Lung (tissue), 12 donors: ENCODE data around the gene FLYWCH2. TPM values are rescaled to one million over a fixed set of nuclear protein-coding genes. Genes with fewer than 3 reads are reported as not detected.

ENCODE experiments used
- ATAC-seq: fragments of 200-7000 bp; cut with Tn5 transposase; one replicate; pipeline ENCODE4 v1.9.1; 2020; ENCODE audit warnings: moderate number of reproducible peaks; ENCODE audit not compliant: insufficient read depth, low FRiP score
- DNase-seq, 3 donors: peaks; one replicate each; pipeline ENCODE4 v3.0.0-alpha.2; 2013 to 2017
- H3K27ac ChIP-seq, 2 donors: one replicate each; pipeline ENCODE4 v1.5.1; 2013; ENCODE audit warnings: mild to moderate bottlenecking in 2 of 2, moderate library complexity in 2 of 2, control low read depth in 1 of 2, inconsistent platforms in 1 of 2, low read depth in 1 of 2, low read length in 1 of 2
- H3K27me3 ChIP-seq, 3 donors: one replicate each; pipeline ENCODE4 v1.5.1; 2013; ENCODE audit warnings: low read length in 2 of 3; ENCODE audit not compliant: control insufficient read depth in 3 of 3, insufficient read depth in 3 of 3
- H3K36me3 ChIP-seq, 4 donors: one replicate each; pipeline ENCODE4 v1.5.1; 2013; ENCODE audit warnings: low read length in 4 of 4, mild to moderate bottlenecking in 1 of 4, moderate library complexity in 1 of 4; ENCODE audit not compliant: control insufficient read depth in 4 of 4, insufficient read depth in 4 of 4
- H3K4me1 ChIP-seq, 5 donors: one replicate each; pipeline ENCODE4 v1.5.1; 2013; ENCODE audit warnings: low read length in 5 of 5, mild to moderate bottlenecking in 2 of 5, moderate library complexity in 1 of 5; ENCODE audit not compliant: control insufficient read depth in 5 of 5, insufficient read depth in 5 of 5
- H3K4me3 ChIP-seq: one replicate; pipeline ENCODE4 v1.5.1; 2013; ENCODE audit warnings: mild to moderate bottlenecking, control low read depth, moderate library complexity
- H3K9ac ChIP-seq, 2 donors: one replicate each; pipeline ENCODE4 v1.5.1; 2013; ENCODE audit warnings: low read length in 2 of 2, control low read depth in 1 of 2; ENCODE audit not compliant: insufficient read depth in 1 of 2
- H3K9me3 ChIP-seq, 4 donors: one replicate each; pipeline ENCODE4 v1.5.1; 2013; ENCODE audit warnings: low read length in 3 of 4, mild to moderate bottlenecking in 1 of 4, moderate library complexity in 1 of 4; ENCODE audit not compliant: control insufficient read depth in 4 of 4, insufficient read depth in 3 of 4
- CTCF ChIP-seq: IDR thresholded peaks from 2 replicates; pipeline ENCODE4 v1.5.1; 2012; ENCODE audit warnings: mild to moderate bottlenecking; ENCODE audit errors: control extremely low read depth, extremely low read depth
- WGBS, 2 donors: extraction: QIAGEN DNeasy Blood & Tissue Kit; methylation state at CpG; one replicate each; pipeline ENCODE4 v1.1.7; 2013; 5-methylcytosine and 5-hydroxymethylcytosine counted together
- polyA plus RNA-seq, 2 donors: library from polyadenylated mRNA; stranded (reverse); fragments of 200-250 nt; gene quantifications; one replicate each; pipeline ENCODE4 v1.2.1, GENCODE V29; 2013
- total RNA-seq, 2 donors: library from RNA; depleted of rRNA in 1 of 2; stranded (reverse); fragments of >200 nt in 1 of 2; gene quantifications; one replicate each; pipeline ENCODE4 v1.2.1, GENCODE V29; 2014 to 2021
- donor health status: control.
- donor health status: control.
- donor health status: Bipolar disorder and iron deficiency.
- donor health status: healthy.
- donor health status: DM: yes; HTN: yes; CAD: no.

The FLYWCH2 gene
- total and polyA plus RNA-seq, 4 donors: 26.7 to 40.6 (median 39.2) TPM

- Histone ChIP-seq H3K27me3 (no peaks in the 10 kb centered on the region), H3K9me3 (no peaks in the 10 kb centered on the region), H3K4me1 (peaks cover 0 to 6% (median 5%) of the 10 kb centered on the region in 5 donors), H3K27ac (peak overlapping the region; percentile 89 to 90), H3K4me3 (peak overlapping the region; percentile 61), H3K36me3 (no peaks in the 10 kb centered on the region), H3K9ac (peak overlapping the region in 1 of 2 donors; percentile 32)
- no peak for ATAC-seq
- peak; percentile 32 to 51 (median 35) for DNase-seq
- TF ChIP-seq CTCF: no peak
- 3 to 8% methylated on average over 45 to 51 of the region's 52 CpGs for WGBS, 2 donors
Observed at GRCh38 chr16:2881783-2882649, 999 bp upstream of the FLYWCH2 start.

GRCh38 chr16:2883458-2883908, 468 bp downstream of the FLYWCH2 start:
- no peaks in the 10 kb centered on the region for H3K36me3 ChIP-seq
- peak overlapping the region; percentile 51 to 53 for H3K9ac ChIP-seq
- ATAC-seq: no peak
- TF ChIP-seq CTCF: no peak
- peak overlapping the region; percentile 57 for H3K4me3 ChIP-seq
- no peaks in the 10 kb centered on the region for H3K27me3 ChIP-seq
- no peaks in the 10 kb centered on the region for H3K9me3 ChIP-seq
- 0 to 1% methylated on average over 22 to 31 of the region's 31 CpGs for WGBS, 2 donors
- H3K27ac ChIP-seq: peak overlapping the region; percentile 89 to 93
- H3K4me1 ChIP-seq: peaks cover 0 to 6% (median 5%) of the 10 kb centered on the region in 5 donors
- peak in 2 of 3 donors; percentile 32 to 42 for DNase-seq

- DNase-seq: peak in 2 of 3 donors; percentile 6 to 12
- Histone ChIP-seq H3K36me3 (no peaks in the 10 kb centered on the region), H3K27ac (peak overlapping the region in 1 of 2 donors; percentile 89)
Observed at GRCh38 chr16:2884041-2884451, 1.0 kb downstream of the FLYWCH2 start.

More at GRCh38 chr16:2884041-2884451, 1.0 kb downstream of the FLYWCH2 start:
- no peak for ATAC-seq
- Histone ChIP-seq H3K4me1 (peaks cover 0 to 6% (median 5%) of the 10 kb centered on the region in 5 donors), H3K9me3 (no peaks in the 10 kb centered on the region), H3K4me3 (peak overlapping the region; percentile 57), H3K9ac (peak overlapping the region in 1 of 2 donors; percentile 53), H3K27me3 (no peaks in the 10 kb centered on the region)
- WGBS, 2 donors: 60 to 73% methylated on average over 18 of the region's 18 CpGs
- no peak for TF ChIP-seq CTCF
